NT2/D1 (cell line): ENCODE data around the gene SNCAIP.

Source experiments
- DNase-seq: peaks from one replicate; pipeline ENCODE4 v3.0.0-alpha.2; 2011; ENCODE audit warnings: low read depth, low spot score
- H3K27me3 ChIP-seq: 2 replicates; pipeline ENCODE4 v1.6.0; 2011; ENCODE audit warnings: mild to moderate bottlenecking; ENCODE audit not compliant: insufficient read length, insufficient read depth
- H3K36me3 ChIP-seq: 2 replicates; pipeline ENCODE4 v1.6.1; 2011; ENCODE audit warnings: mild to moderate bottlenecking, low read length, mixed read lengths; ENCODE audit not compliant: insufficient read depth, insufficient read length
- H3K4me1 ChIP-seq: 2 replicates; pipeline ENCODE4 v1.5.1; 2011; ENCODE audit not compliant: insufficient read depth, insufficient read length
- H3K4me3 ChIP-seq: 2 replicates; pipeline ENCODE4 v1.5.1; 2011; ENCODE audit warnings: low read depth; ENCODE audit not compliant: insufficient read length
- H3K9ac ChIP-seq: 2 replicates; pipeline ENCODE4 v1.6.0; 2011; ENCODE audit warnings: low read depth; ENCODE audit not compliant: insufficient read length
- H3K9me3 ChIP-seq: 2 replicates; pipeline ENCODE4 v1.5.1; 2011; ENCODE audit warnings: mild to moderate bottlenecking, low read length; ENCODE audit not compliant: insufficient read depth
- SUZ12 ChIP-seq: IDR thresholded peaks from 2 replicates; pipeline ENCODE4 v1.6.1; 2011; ENCODE audit not compliant: insufficient read length, insufficient read depth; ENCODE audit errors: extremely low read depth
- YY1 ChIP-seq: IDR thresholded peaks from 2 replicates; pipeline ENCODE4 v1.6.1; 2011; ENCODE audit not compliant: insufficient read length, insufficient read depth
- ZNF274 ChIP-seq: IDR thresholded peaks from 2 replicates; pipeline ENCODE4 v1.6.1; 2011; ENCODE audit warnings: mild to moderate bottlenecking, low read depth, low read length

SNCAIP gene

GRCh38 chr5:122362361-122362760 is 50.3 kb downstream of the SNCAIP start:
- Histone ChIP-seq H3K4me1 (no peaks in the 10 kb centered on the region), H3K4me3 (no peak overlapping the region), H3K36me3 (no peaks in the 10 kb centered on the region), H3K9ac (no peak overlapping the region), H3K9me3 (no peaks in the 10 kb centered on the region), H3K27me3 (no peaks in the 10 kb centered on the region)
- TF ChIP-seq ZNF274 (no peak), SUZ12 (no peak), YY1 (no peak)
- no peak for DNase-seq

GRCh38 chr5:122363623-122364022 is 51.6 kb downstream of the SNCAIP start:
- H3K27me3 ChIP-seq: no peaks in the 10 kb centered on the region
- no peak for TF ChIP-seq ZNF274
- TF ChIP-seq SUZ12: no peak
- no peak for TF ChIP-seq YY1
- H3K9ac ChIP-seq: no peak overlapping the region

GRCh38 chr5:122366501-122366900 is 54.5 kb downstream of the SNCAIP start:
- Histone ChIP-seq H3K4me1 (no peaks in the 10 kb centered on the region), H3K9ac (no peak overlapping the region), H3K27me3 (no peaks in the 10 kb centered on the region), H3K4me3 (no peak overlapping the region), H3K36me3 (no peaks in the 10 kb centered on the region), H3K9me3 (no peaks in the 10 kb centered on the region)
- TF ChIP-seq ZNF274: no peak
- no peak for DNase-seq

More at GRCh38 chr5:122363623-122364022, 51.6 kb downstream of the SNCAIP start:
- no peak overlapping the region for H3K4me3 ChIP-seq
- DNase-seq: no peak
- H3K9me3 ChIP-seq: no peaks in the 10 kb centered on the region
- no peaks in the 10 kb centered on the region for H3K36me3 ChIP-seq
- H3K4me1 ChIP-seq: no peaks in the 10 kb centered on the region

GRCh38 chr5:122367456-122367855 is 55.4 kb downstream of the SNCAIP start:
- DNase-seq: no peak
- H3K4me3 ChIP-seq: no peak overlapping the region
- no peaks in the 10 kb centered on the region for H3K27me3 ChIP-seq
- H3K36me3 ChIP-seq: no peaks in the 10 kb centered on the region
- no peaks in the 10 kb centered on the region for H3K4me1 ChIP-seq
- no peak overlapping the region for H3K9ac ChIP-seq
- H3K9me3 ChIP-seq: no peaks in the 10 kb centered on the region
- no peak for TF ChIP-seq YY1
- TF ChIP-seq SUZ12: no peak
- no peak for TF ChIP-seq ZNF274

GRCh38 chr5:122368510-122369251 is 56.6 kb downstream of the SNCAIP start:
- Histone ChIP-seq H3K9me3 (no peaks in the 10 kb centered on the region), H3K36me3 (no peaks in the 10 kb centered on the region), H3K4me3 (no peak overlapping the region), H3K27me3 (no peaks in the 10 kb centered on the region), H3K9ac (no peak overlapping the region), H3K4me1 (no peaks in the 10 kb centered on the region)
- no peak for DNase-seq
- TF ChIP-seq YY1 (no peak), ZNF274 (no peak), SUZ12 (no peak)

- Histone ChIP-seq H3K9ac (no peak overlapping the region), H3K4me1 (no peaks in the 10 kb centered on the region), H3K36me3 (no peaks in the 10 kb centered on the region), H3K9me3 (no peaks in the 10 kb centered on the region), H3K27me3 (no peaks in the 10 kb centered on the region), H3K4me3 (no peak overlapping the region)
- no peak for DNase-seq
- no peak for TF ChIP-seq ZNF274
- no peak for TF ChIP-seq YY1
- no peak for TF ChIP-seq SUZ12
These were observed 57.3 kb downstream of the SNCAIP start for GRCh38 chr5:122369253-122369815.

GRCh38 chr5:122371511-122372151 is 59.6 kb downstream of the SNCAIP start:
- TF ChIP-seq SUZ12 (no peak), YY1 (no peak), ZNF274 (no peak)
- no peaks in the 10 kb centered on the region for H3K36me3 ChIP-seq
- H3K27me3 ChIP-seq: no peaks in the 10 kb centered on the region
- DNase-seq: no peak
- no peak overlapping the region for H3K9ac ChIP-seq
- H3K4me3 ChIP-seq: no peak overlapping the region
- no peaks in the 10 kb centered on the region for H3K4me1 ChIP-seq
- H3K9me3 ChIP-seq: no peaks in the 10 kb centered on the region
